Small intestine (tissue), 7 donors: ENCODE data around the gene CHST12. TPM values are rescaled to one million over a fixed set of nuclear protein-coding genes. Genes with fewer than 3 reads are reported as not detected.

ENCODE experiments used
- DNase-seq, 2 donors: peaks; one replicate each; pipeline versions ENCODE4 v3.0.0 to v3.0.0-alpha.2; 2013
- FAIRE-seq: peaks from 2 replicates; lab custom pipeline; 2012; peaks lifted over from hg19 to GRCh38; lab: Jason Lieb, UNC
- H3K27ac ChIP-seq, 3 donors: one replicate each; pipeline ENCODE4 v1.5.1; 2013; ENCODE audit warnings: low read length in 2 of 3, mild to moderate bottlenecking in 2 of 3, control low read depth in 1 of 3, inconsistent platforms in 1 of 3, low read depth in 1 of 3, moderate library complexity in 1 of 3
- H3K27me3 ChIP-seq, 3 donors: one replicate each; pipeline ENCODE4 v1.6.1; 2013; ENCODE audit warnings: low read length in 3 of 3, inconsistent platforms in 1 of 3; ENCODE audit not compliant: control insufficient read depth in 3 of 3, insufficient read depth in 3 of 3
- H3K36me3 ChIP-seq, 3 donors: one replicate each; pipeline ENCODE4 v1.6.1; 2013; ENCODE audit warnings: low read length in 3 of 3, inconsistent platforms in 1 of 3, low read depth in 1 of 3, mild to moderate bottlenecking in 1 of 3, moderate library complexity in 1 of 3; ENCODE audit not compliant: control insufficient read depth in 3 of 3, insufficient read depth in 2 of 3
- H3K4me1 ChIP-seq, 3 donors: one replicate each; pipeline ENCODE4 v1.6.1; 2013; ENCODE audit warnings: low read length in 2 of 3, inconsistent platforms in 1 of 3, low read depth in 1 of 3, mild to moderate bottlenecking in 1 of 3, moderate library complexity in 1 of 3; ENCODE audit not compliant: control insufficient read depth in 3 of 3, insufficient read depth in 2 of 3
- H3K4me3 ChIP-seq, 3 donors: one replicate each; pipeline ENCODE4 v1.5.1; 2013; ENCODE audit warnings: low read length in 3 of 3, control low read depth in 1 of 3, inconsistent platforms in 1 of 3, low read depth in 1 of 3, mild to moderate bottlenecking in 1 of 3, moderate library complexity in 1 of 3
- H3K9me3 ChIP-seq, 2 donors: one replicate each; pipeline ENCODE4 v1.6.1; 2013; ENCODE audit warnings: low read depth in 1 of 2, low read length in 1 of 2; ENCODE audit not compliant: control insufficient read depth in 2 of 2, insufficient read depth in 1 of 2
- WGBS, 3 donors: extraction: QIAGEN DNeasy Blood & Tissue Kit; methylation state at CpG; one replicate each; pipeline ENCODE4 v1.1.7; 2013; 5-methylcytosine and 5-hydroxymethylcytosine counted together
- polyA plus RNA-seq, 4 donors: library from polyadenylated mRNA; stranded (reverse) in 3 of 4; unstranded in 1 of 4; fragments of 200-250 nt in 3 of 4; fragments of 120-200 nt in 1 of 4; gene quantifications; one replicate each; pipeline versions ENCODE4 v1.2.1 to v1.2.3, GENCODE V29; 2013
- donor health status: healthy with polysubstance abuse.
- donor health status: control.
- donor health status: control.
- donor health status: Bipolar disorder and iron deficiency.
- donor health status: healthy.

The CHST12 gene
- polyA plus RNA-seq, 4 donors: 1.8 to 10.9 (median 6.8) TPM

- Histone ChIP-seq H3K27me3 (no peaks in the 10 kb centered on the region), H3K27ac (peak overlapping the region; percentile 33 to 75 (median 64)), H3K4me1 (peaks cover 4 to 12% (median 10%) of the 10 kb centered on the region in 3 donors), H3K36me3 (peaks cover 0 to 3% (median 0%) of the 10 kb centered on the region in 3 donors), H3K9me3 (no peaks in the 10 kb centered on the region), H3K4me3 (peak overlapping the region; percentile 84 to 95 (median 93))
- 1 to 2% (median 1%) methylated on average over 61 to 71 of the region's 71 CpGs for WGBS, 3 donors
- FAIRE-seq: no peak
- peak; percentile 29 to 65 for DNase-seq
Measured at GRCh38 chr7:2403718-2404648, 572 bp downstream of the CHST12 start.

- 35 to 45% (median 45%) methylated on average over 12 of the region's 12 CpGs for WGBS, 3 donors
- H3K27ac ChIP-seq: peak overlapping the region in 1 of 3 donors; percentile 75
- peaks cover 4 to 12% (median 10%) of the 10 kb centered on the region in 3 donors for H3K4me1 ChIP-seq
- H3K36me3 ChIP-seq: peaks cover 0 to 3% (median 0%) of the 10 kb centered on the region in 3 donors
- H3K4me3 ChIP-seq: peak overlapping the region in 2 of 3 donors; percentile 84 to 95
- H3K27me3 ChIP-seq: no peaks in the 10 kb centered on the region
- no peaks in the 10 kb centered on the region for H3K9me3 ChIP-seq
- DNase-seq: peak in 1 of 2 donors; percentile 39
- no peak for FAIRE-seq
Measured at GRCh38 chr7:2404714-2405119, 1.3 kb downstream of the CHST12 start.

GRCh38 chr7:2405201-2405600 lies 1.8 kb downstream of the CHST12 start:
- Histone ChIP-seq H3K36me3 (peaks cover 0 to 3% (median 0%) of the 10 kb centered on the region in 3 donors), H3K4me1 (peaks cover under 1 to 8% (median 5%) of the 10 kb centered on the region in 3 donors), H3K27me3 (no peaks in the 10 kb centered on the region), H3K4me3 (peak overlapping the region in 1 of 3 donors; percentile 31), H3K27ac (peak overlapping the region in 2 of 3 donors; percentile 52 to 85), H3K9me3 (no peaks in the 10 kb centered on the region)
- WGBS, 3 donors: 72 to 92% (median 80%) methylated on average over 10 of the region's 10 CpGs
- DNase-seq (no peak), FAIRE-seq (no peak)

DNA sequence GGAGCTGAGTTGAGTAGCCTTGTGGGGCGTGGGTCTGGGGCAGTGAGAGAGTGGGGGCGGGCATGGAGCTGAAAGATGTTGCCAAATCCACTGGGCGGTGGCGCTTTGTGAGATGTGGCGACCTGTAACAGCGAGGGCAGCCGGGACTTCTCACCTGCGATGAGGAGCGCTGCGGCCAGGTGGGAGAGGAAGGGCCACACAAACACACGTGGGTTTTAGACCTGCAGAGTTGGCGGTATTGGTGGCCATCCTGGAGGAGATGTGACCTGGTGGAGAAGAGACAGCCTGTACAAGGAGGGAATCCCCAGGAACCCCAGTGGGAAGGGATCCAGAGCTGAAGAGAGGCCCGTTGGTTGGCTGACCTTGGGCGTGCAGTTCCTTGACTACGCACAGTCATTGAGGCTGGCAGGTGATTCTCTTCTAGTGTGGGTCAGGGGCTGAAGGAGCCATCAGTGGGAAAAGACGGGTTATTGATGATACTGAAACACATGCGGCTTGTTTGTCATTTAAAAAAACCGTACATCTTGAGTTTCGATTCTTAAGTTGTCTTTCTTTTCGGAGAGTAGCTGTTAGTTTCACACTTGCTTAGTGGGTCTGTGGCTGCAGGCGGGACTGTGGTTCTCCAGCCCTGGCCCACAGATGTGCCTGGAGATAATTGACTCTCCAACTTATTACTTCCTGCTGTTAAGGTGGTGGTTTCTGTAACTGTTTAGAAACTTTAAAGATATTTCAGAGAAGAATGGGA lies 2.4 kb downstream of the CHST12 start:
- Histone ChIP-seq H3K27me3 (no peaks in the 10 kb centered on the region), H3K27ac (peak overlapping the region in 2 of 3 donors; percentile 52 to 85), H3K9me3 (no peaks in the 10 kb centered on the region), H3K36me3 (peaks cover 0 to 3% (median 0%) of the 10 kb centered on the region in 3 donors), H3K4me1 (peaks cover 0 to 6% (median 4%) of the 10 kb centered on the region in 3 donors), H3K4me3 (peak overlapping the region in 1 of 3 donors; percentile 31)
- FAIRE-seq (no peak), DNase-seq (peak in 1 of 2 donors; percentile 45)
- 58 to 82% (median 62%) methylated on average over 20 to 21 of the region's 21 CpGs for WGBS, 3 donors

- H3K27ac ChIP-seq: peak overlapping the region in 2 of 3 donors; percentile 30 to 52
- DNase-seq: no peak
- peaks cover 0 to 9% (median 6%) of the 10 kb centered on the region in 3 donors for H3K4me1 ChIP-seq
- no peaks in the 10 kb centered on the region for H3K27me3 ChIP-seq
- WGBS, 3 donors: 62 to 77% (median 66%) methylated on average over 15 of the region's 15 CpGs
- peaks cover 0 to 3% (median 0%) of the 10 kb centered on the region in 3 donors for H3K36me3 ChIP-seq
- H3K9me3 ChIP-seq: no peaks in the 10 kb centered on the region
- no peak for FAIRE-seq
- no peak overlapping the region for H3K4me3 ChIP-seq
Measured at GRCh38 chr7:2409745-2410414, 6.5 kb downstream of the CHST12 start.

- WGBS, 3 donors: 100% methylated on average over 1 of the region's 1 CpG
- Histone ChIP-seq H3K27me3 (no peaks in the 10 kb centered on the region), H3K4me3 (no peak overlapping the region)
Measured at GRCh38 chr7:2411049-2411448, 7.6 kb downstream of the CHST12 start.

GRCh38 chr7:2411815-2412586 lies 8.6 kb downstream of the CHST12 start:
- H3K9me3 ChIP-seq: no peaks in the 10 kb centered on the region
- no peak overlapping the region for H3K4me3 ChIP-seq
- H3K27me3 ChIP-seq: no peaks in the 10 kb centered on the region
- peaks cover 0 to 9% (median 6%) of the 10 kb centered on the region in 3 donors for H3K4me1 ChIP-seq
- WGBS, 3 donors: 46 to 76% (median 70%) methylated on average over 12 of the region's 12 CpGs
- peaks cover 0 to 3% (median 0%) of the 10 kb centered on the region in 3 donors for H3K36me3 ChIP-seq
- DNase-seq (peak in 1 of 2 donors; percentile 20), FAIRE-seq (no peak)
- peak overlapping the region in 1 of 3 donors; percentile 39 for H3K27ac ChIP-seq

More at GRCh38 chr7:2411049-2411448, 7.6 kb downstream of the CHST12 start:
- H3K27ac ChIP-seq: no peak overlapping the region
- no peak for FAIRE-seq
- peaks cover 0 to 9% (median 6%) of the 10 kb centered on the region in 3 donors for H3K4me1 ChIP-seq
- H3K36me3 ChIP-seq: peaks cover 0 to 3% (median 0%) of the 10 kb centered on the region in 3 donors
- DNase-seq: no peak
- H3K9me3 ChIP-seq: no peaks in the 10 kb centered on the region
